Panc1 (cell line): ENCODE measurements around the gene NTRK2. TPM values are rescaled to one million over a fixed set of nuclear protein-coding genes. Genes with fewer than 3 reads are reported as not detected.

ENCODE experiments used
- ATAC-seq: fragments of 200-7000 bp; cut with Tn5 transposase; 2 replicates; pipeline ENCODE4 v1.9.1; 2020; ENCODE audit warnings: mild to moderate bottlenecking, moderate library complexity
- BruUV-seq: library from RNA; stranded (reverse); fragments of 400-500 nt; replicated peaks from 2 replicates; lab custom pipeline; 2021; lab: Mats Ljungman, UMichigan
- CTCF ChIA-PET: fragments of 300-600 bp; sonication (Branson Sonifier 250); formaldehyde crosslinking; loops from one replicate; lab custom pipeline; 2022; ENCODE audit warnings: antibody characterized with exemption; lab: Charles Lee
- POLR2A ChIA-PET: fragments of 300-600 bp; sonication (Branson Sonifier 250); formaldehyde crosslinking; loops from one replicate; lab custom pipeline; 2022; ENCODE audit warnings: antibody characterized with exemption; lab: Charles Lee
- DNase-seq: peaks from one replicate; pipeline ENCODE4 v3.0.0-alpha.2; 2010; ENCODE audit warnings: low read depth, low spot score
- H3K27ac ChIP-seq: 2 replicates; pipeline ENCODE4 v1.5.1; 2011; ENCODE audit warnings: mild to moderate bottlenecking, low read length, inconsistent platforms
- H3K27me3 ChIP-seq: fragments of 200-500 bp; sonication (Bioruptor generic); 2 replicates; pipeline ENCODE4 v1.6.0; 2014; ENCODE audit warnings: low read length, inconsistent platforms; ENCODE audit not compliant: control insufficient read depth, insufficient read depth
- H3K36me3 ChIP-seq: fragments of 200-500 bp; sonication (Bioruptor generic); 2 replicates; pipeline ENCODE4 v1.5.1; 2014; ENCODE audit warnings: inconsistent platforms, mild to moderate bottlenecking, low read length, moderate library complexity; ENCODE audit not compliant: control insufficient read depth, insufficient read depth
- H3K4me1 ChIP-seq: 2 replicates; pipeline ENCODE4 v1.5.1; 2011; ENCODE audit warnings: inconsistent platforms, mild to moderate bottlenecking, low read length, moderate library complexity; ENCODE audit not compliant: control insufficient read depth, insufficient read depth
- H3K4me3 ChIP-seq, 2 experiments: 2 replicates each; pipeline ENCODE4 v1.5.1; 2011 to 2012; ENCODE audit warnings: low read depth in 2 of 2, low read length in 2 of 2, mild to moderate bottlenecking in 2 of 2, inconsistent platforms in 1 of 2, moderate library complexity in 1 of 2
- H3K9me3 ChIP-seq: fragments of 200-500 bp; sonication (Bioruptor generic); 2 replicates; pipeline ENCODE4 v1.5.1; 2014; ENCODE audit warnings: low read depth, mild to moderate bottlenecking, inconsistent platforms, low read length, moderate library complexity; ENCODE audit not compliant: control insufficient read depth, insufficient read depth
- CTCF ChIP-seq: fragments of 450-650 bp; IDR thresholded peaks from 2 replicates; pipeline ENCODE4 v1.5.1; 2017; ENCODE audit warnings: mild to moderate bottlenecking
- POLR2AphosphoS5 ChIP-seq: IDR thresholded peaks from 2 replicates; pipeline ENCODE4 v1.6.1; 2012; ENCODE audit warnings: mild to moderate bottlenecking, low read depth, low read length, moderate library complexity
- SIN3A ChIP-seq: IDR thresholded peaks from 2 replicates; pipeline ENCODE4 v1.6.1; 2012; ENCODE audit warnings: low read depth, mild to moderate bottlenecking, low read length, moderate library complexity, borderline replicate concordance; ENCODE audit not compliant: insufficient read depth
- TCF7L2 ChIP-seq: IDR thresholded peaks from 2 replicates; pipeline ENCODE4 v1.6.1; 2011; ENCODE audit warnings: mild to moderate bottlenecking, low read depth, low read length, inconsistent platforms
- in situ Hi-C: cut with HindIII; loops from 2 replicates; pipeline ENCODE4 v1.10.0; 2016; ENCODE audit warnings: low sequenced_read_pairs, low pct_unique_long_range_greater_than_20kb
- intact Hi-C: fragments of 100-400 bp; cut with micrococcal nuclease; formaldehyde crosslinking; loops from one replicate; pipeline ENCODE4 v1.10.0; 2022; ENCODE audit not compliant: unreplicated experiment
- total RNA-seq: library from RNA; stranded (reverse); gene quantifications from one replicate; pipeline ENCODE4 v1.2.1, GENCODE V29; 2021; ENCODE audit not compliant: unreplicated experiment
- TF ChIP-seq, protein P1 (sequence below), 2 experiments: IDR thresholded peaks; 2 replicates each; pipeline ENCODE4 v1.6.1; 2011 to 2012; ENCODE audit warnings: low read depth in 2 of 2, control low read depth in 1 of 2, low read length in 1 of 2, mild to moderate bottlenecking in 1 of 2, moderate library complexity in 1 of 2; ENCODE audit not compliant: insufficient read depth in 1 of 2

The NTRK2 gene
- total RNA-seq, 1 experiment from 2014 or later, result 0.23 TPM

DNA sequence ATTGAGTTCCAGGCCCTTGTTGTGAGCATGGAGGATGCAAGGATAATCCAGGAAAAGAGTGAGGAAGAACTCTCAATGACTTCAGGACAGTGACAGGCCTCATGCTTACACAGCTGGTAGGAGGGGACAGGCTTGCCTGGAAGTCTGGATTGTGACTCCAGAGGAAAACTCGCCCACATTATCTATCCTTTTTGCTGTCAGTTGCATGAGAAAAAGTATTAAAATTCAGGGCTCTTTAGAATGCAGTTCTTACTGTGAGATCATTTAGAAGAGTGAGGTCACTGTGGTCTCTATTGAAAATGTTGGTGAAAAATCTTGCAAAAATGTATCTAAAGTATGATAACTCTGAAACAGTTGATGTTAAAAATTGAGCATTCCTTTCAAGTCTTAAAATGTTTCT lies 30.5 kb downstream of the NTRK2 start:
- in situ Hi-C loops, result no loop called here
- no peak overlapping the region for H3K27ac ChIP-seq
- H3K36me3 ChIP-seq, result no peaks in the 10 kb centered on the region
- ATAC-seq (no peak), DNase-seq (no peak)
- CTCF ChIA-PET, result no interaction called here
- POLR2A ChIA-PET, result no interaction called here
- H3K4me3 ChIP-seq, result no peak overlapping the region
- no peaks in the 10 kb centered on the region for H3K27me3 ChIP-seq
- intact Hi-C loops, result no loop called here
- TF ChIP-seq TCF7L2 (no peak), SIN3A (no peak), POLR2AphosphoS5 (no peak), CTCF (no peak)
- TF ChIP-seq, protein P1, sequence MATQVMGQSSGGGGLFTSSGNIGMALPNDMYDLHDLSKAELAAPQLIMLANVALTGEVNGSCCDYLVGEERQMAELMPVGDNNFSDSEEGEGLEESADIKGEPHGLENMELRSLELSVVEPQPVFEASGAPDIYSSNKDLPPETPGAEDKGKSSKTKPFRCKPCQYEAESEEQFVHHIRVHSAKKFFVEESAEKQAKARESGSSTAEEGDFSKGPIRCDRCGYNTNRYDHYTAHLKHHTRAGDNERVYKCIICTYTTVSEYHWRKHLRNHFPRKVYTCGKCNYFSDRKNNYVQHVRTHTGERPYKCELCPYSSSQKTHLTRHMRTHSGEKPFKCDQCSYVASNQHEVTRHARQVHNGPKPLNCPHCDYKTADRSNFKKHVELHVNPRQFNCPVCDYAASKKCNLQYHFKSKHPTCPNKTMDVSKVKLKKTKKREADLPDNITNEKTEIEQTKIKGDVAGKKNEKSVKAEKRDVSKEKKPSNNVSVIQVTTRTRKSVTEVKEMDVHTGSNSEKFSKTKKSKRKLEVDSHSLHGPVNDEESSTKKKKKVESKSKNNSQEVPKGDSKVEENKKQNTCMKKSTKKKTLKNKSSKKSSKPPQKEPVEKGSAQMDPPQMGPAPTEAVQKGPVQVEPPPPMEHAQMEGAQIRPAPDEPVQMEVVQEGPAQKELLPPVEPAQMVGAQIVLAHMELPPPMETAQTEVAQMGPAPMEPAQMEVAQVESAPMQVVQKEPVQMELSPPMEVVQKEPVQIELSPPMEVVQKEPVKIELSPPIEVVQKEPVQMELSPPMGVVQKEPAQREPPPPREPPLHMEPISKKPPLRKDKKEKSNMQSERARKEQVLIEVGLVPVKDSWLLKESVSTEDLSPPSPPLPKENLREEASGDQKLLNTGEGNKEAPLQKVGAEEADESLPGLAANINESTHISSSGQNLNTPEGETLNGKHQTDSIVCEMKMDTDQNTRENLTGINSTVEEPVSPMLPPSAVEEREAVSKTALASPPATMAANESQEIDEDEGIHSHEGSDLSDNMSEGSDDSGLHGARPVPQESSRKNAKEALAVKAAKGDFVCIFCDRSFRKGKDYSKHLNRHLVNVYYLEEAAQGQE (IDR thresholded peaks at IDR 0.05; ENCODE audit: insufficient read depth in 1 of 2, low read depth in 2 of 2, low read length in 1 of 2), result no peak
- no peaks in the 10 kb centered on the region for H3K4me1 ChIP-seq
- BruUV-seq, result no TSS peak
- H3K9me3 ChIP-seq, result no peaks in the 10 kb centered on the region

DNA sequence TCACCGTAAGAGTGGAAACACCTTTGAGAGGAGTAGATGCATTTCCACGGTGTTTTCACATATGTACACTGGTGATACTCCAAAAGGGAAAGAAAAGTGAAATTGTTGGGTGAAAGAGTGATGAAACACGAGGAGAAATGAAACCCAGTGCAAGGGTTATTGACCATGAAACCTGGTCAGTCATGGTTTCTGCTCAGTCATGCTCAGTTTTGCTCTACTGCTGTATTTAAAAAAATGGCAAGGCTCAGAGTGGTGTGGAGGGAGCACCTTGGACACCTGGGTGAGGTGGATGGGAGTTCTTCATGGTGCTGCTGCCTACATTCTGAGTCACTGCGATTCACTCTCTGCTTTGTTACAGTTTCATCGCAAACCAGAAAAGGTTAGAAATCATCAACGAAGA lies 32.3 kb downstream of the NTRK2 start:
- ChIA-PET POLR2A (no interaction called here), CTCF (no interaction called here)
- no peak for DNase-seq
- intact Hi-C loops, result no loop called here
- in situ Hi-C loops, result no loop called here
- TF ChIP-seq CTCF (no peak), POLR2AphosphoS5 (no peak), TCF7L2 (no peak), SIN3A (no peak)
- TF ChIP-seq, protein P1 (IDR thresholded peaks at IDR 0.05; ENCODE audit: insufficient read depth in 1 of 2, low read depth in 2 of 2, low read length in 1 of 2), result no peak
- no peaks in the 10 kb centered on the region for H3K27me3 ChIP-seq
- no peaks in the 10 kb centered on the region for H3K36me3 ChIP-seq
- H3K27ac ChIP-seq, result no peak overlapping the region
- no peak overlapping the region for H3K4me3 ChIP-seq
- no peaks in the 10 kb centered on the region for H3K9me3 ChIP-seq
- no peak for ATAC-seq
- no peaks in the 10 kb centered on the region for H3K4me1 ChIP-seq
- no TSS peak for BruUV-seq
